Peyer's patch (tissue), 4 donors: ENCODE data around the gene PRMT9. TPM values are rescaled to one million over a fixed set of nuclear protein-coding genes. Genes with fewer than 3 reads are reported as not detected.

ENCODE experiments used
- DNase-seq, 3 donors: peaks; one replicate each; pipeline ENCODE4 v3.0.0-alpha.2; 2017 to 2019
- H3K27ac ChIP-seq, 4 donors: fragments of 200-600 bp; sonication (generic); one replicate each; pipeline ENCODE4 v1.5.1; 2016 to 2019
- H3K27me3 ChIP-seq, 2 donors: fragments of 200-600 bp; sonication (generic); one replicate each; pipeline ENCODE4 v1.5.1; 2019
- H3K36me3 ChIP-seq, 3 donors: fragments of 200-600 bp; sonication (generic); one replicate each; pipeline ENCODE4 v1.5.1; 2016 to 2019
- H3K4me1 ChIP-seq, 4 donors: fragments of 200-600 bp; sonication (generic); one replicate each; pipeline ENCODE4 v1.5.1; 2016 to 2019
- H3K4me3 ChIP-seq, 4 donors: fragments of 200-600 bp; sonication (generic); 1 replicate in 3 of 4; 2 replicates in 1 of 4; pipeline ENCODE4 v1.5.1; 2016 to 2019; ENCODE audit warnings: mild to moderate bottlenecking in 1 of 4
- H3K9me3 ChIP-seq, 4 donors: fragments of 200-600 bp; sonication (generic); one replicate each; pipeline ENCODE4 v1.5.1; 2016 to 2019; ENCODE audit warnings: mild to moderate bottlenecking in 1 of 4
- POLR2A ChIP-seq, 2 donors: fragments of 450-650 bp; IDR thresholded peaks; one replicate each; pipeline ENCODE4 v1.5.1; 2017; ENCODE audit warnings: antibody characterized with exemption in 2 of 2, mild to moderate bottlenecking in 2 of 2, moderate library complexity in 2 of 2
- total RNA-seq, 4 donors: library from RNA; depleted of rRNA; stranded (reverse); fragments of >200 nt; gene quantifications; one replicate each; pipeline ENCODE4 v1.1.0, GENCODE V29; 2016
- TF ChIP-seq, protein P1 (sequence below), 6 experiments: fragments of 450-650 bp in 4 of 6; fragments of 200-600 bp in 2 of 6; sonication (generic) in 1 of 6; IDR thresholded peaks; one replicate each; pipeline ENCODE4 v1.5.1; 2017 to 2019; ENCODE audit warnings: antibody characterized with exemption in 6 of 6, mild to moderate bottlenecking in 3 of 6, moderate library complexity in 1 of 6

PRMT9 gene
- total RNA-seq, 4 donors from 2014 or later: 5.4 to 9.9 (median 7.8) TPM

DNA sequence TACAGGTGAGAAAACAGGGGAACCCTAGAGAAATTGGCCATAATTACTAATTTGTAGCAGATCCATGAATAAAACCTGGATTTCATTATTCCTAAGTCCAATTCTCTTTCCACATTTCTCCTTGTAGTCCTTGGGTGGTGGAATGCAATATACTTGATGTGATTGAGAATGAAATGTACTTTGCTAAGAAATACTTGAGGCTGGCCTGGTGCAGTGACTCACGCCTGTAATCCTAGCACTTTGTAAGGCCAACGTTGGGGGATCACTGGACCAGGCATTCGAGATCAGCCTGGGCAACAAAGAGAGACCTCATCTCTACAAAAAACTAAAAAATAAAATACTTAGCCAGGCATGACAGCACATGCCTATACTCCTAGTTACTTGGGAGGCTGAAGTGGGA lies 50.9 kb downstream of the PRMT9 start:
- H3K9me3 ChIP-seq: no peaks in the 10 kb centered on the region
- H3K27ac ChIP-seq: no peak overlapping the region
- H3K4me1 ChIP-seq: no peaks in the 10 kb centered on the region
- no peaks in the 10 kb centered on the region for H3K27me3 ChIP-seq
- DNase-seq: no peak
- H3K36me3 ChIP-seq: peaks cover 0 to 92% (median 0%) of the 10 kb centered on the region in 3 donors
- no peak for TF ChIP-seq POLR2A (IDR thresholded peaks at IDR 0.05)
- TF ChIP-seq, protein P1, sequence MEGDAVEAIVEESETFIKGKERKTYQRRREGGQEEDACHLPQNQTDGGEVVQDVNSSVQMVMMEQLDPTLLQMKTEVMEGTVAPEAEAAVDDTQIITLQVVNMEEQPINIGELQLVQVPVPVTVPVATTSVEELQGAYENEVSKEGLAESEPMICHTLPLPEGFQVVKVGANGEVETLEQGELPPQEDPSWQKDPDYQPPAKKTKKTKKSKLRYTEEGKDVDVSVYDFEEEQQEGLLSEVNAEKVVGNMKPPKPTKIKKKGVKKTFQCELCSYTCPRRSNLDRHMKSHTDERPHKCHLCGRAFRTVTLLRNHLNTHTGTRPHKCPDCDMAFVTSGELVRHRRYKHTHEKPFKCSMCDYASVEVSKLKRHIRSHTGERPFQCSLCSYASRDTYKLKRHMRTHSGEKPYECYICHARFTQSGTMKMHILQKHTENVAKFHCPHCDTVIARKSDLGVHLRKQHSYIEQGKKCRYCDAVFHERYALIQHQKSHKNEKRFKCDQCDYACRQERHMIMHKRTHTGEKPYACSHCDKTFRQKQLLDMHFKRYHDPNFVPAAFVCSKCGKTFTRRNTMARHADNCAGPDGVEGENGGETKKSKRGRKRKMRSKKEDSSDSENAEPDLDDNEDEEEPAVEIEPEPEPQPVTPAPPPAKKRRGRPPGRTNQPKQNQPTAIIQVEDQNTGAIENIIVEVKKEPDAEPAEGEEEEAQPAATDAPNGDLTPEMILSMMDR (IDR thresholded peaks at IDR 0.05): no peak
- no peak overlapping the region for H3K4me3 ChIP-seq

DNA sequence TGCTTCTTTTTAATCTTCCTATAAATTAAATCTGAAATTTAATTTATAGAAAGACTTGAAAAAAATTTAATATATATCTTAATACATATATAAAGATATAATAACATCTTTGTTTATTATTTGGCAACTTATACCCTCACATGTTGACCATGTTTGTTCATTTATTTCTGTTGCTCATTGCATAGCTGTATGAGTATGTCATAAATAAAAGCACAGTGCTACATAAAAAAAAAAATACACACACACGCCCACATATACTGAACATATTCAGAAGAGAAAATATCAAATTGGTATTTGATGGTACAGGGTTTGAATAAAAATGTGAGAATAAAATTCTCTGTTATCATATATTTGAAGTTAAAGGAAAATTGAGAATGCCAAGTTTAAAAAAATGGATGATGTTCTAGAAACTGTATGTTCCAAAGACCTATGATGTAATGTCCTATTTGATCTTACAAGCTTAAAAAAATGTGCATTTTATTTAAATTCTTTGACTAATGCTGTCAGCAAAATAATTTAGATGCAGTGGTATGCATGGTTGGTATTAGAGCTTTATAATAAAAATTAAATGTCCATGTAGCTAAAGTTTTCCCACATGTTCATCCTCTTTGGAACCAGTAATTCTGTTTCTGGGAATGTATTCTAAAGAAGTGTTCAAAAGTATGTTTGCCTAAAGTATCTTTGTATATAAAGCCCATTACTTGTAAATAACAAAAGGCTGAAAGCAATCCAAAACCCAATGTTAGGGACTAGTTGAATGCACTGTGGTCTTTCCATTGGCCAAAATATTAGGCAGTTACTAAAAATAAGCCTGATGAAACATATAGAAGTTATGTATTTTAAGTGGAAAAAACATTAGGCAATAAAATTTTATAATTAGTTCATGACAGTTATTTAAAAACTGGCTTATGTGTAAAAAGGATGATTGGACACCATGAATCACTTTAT lies 53.9 kb downstream of the PRMT9 start:
- H3K27me3 ChIP-seq: no peaks in the 10 kb centered on the region
- DNase-seq: no peak
- no peak overlapping the region for H3K27ac ChIP-seq
- no peaks in the 10 kb centered on the region for H3K9me3 ChIP-seq
- H3K36me3 ChIP-seq: peaks cover 0 to 78% (median 0%) of the 10 kb centered on the region in 3 donors
- no peak for TF ChIP-seq POLR2A (IDR thresholded peaks at IDR 0.05)
- TF ChIP-seq, protein P1 (IDR thresholded peaks at IDR 0.05): no peak
- H3K4me1 ChIP-seq: no peaks in the 10 kb centered on the region
- no peak overlapping the region for H3K4me3 ChIP-seq

DNA sequence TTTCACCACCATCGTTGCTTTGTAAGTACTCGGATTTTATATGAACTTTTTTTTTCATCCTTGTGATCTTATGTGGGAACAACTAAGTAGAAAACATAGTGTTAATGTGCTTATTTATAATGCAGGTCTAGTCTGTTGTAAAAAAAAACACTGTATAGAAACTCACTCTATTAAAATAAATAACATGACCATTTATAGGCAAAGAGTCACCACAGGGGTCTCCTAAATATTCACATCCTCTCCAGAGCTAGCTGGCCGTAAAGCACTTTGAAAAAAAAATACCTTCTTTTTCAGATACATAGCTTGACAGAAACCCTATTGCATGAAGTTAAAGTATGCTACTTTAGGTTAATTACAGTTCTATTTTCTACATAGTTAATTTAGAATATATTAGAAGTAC lies 55.5 kb downstream of the PRMT9 start:
- no peak for TF ChIP-seq POLR2A (IDR thresholded peaks at IDR 0.05)
- no peak overlapping the region for H3K4me3 ChIP-seq
- H3K4me1 ChIP-seq: no peaks in the 10 kb centered on the region
- no peak overlapping the region for H3K27ac ChIP-seq
- DNase-seq: no peak
- no peaks in the 10 kb centered on the region for H3K27me3 ChIP-seq
- no peaks in the 10 kb centered on the region for H3K9me3 ChIP-seq
- H3K36me3 ChIP-seq: peaks cover 0 to 77% (median 3%) of the 10 kb centered on the region in 3 donors

GRCh38 chr4:147626903-147627302 lies 57.1 kb downstream of the PRMT9 start:
- H3K4me1 ChIP-seq: no peaks in the 10 kb centered on the region
- TF ChIP-seq, protein P1 (IDR thresholded peaks at IDR 0.05): no peak
- TF ChIP-seq POLR2A (IDR thresholded peaks at IDR 0.05): no peak
- H3K4me3 ChIP-seq: no peak overlapping the region
- no peak overlapping the region for H3K27ac ChIP-seq
- H3K9me3 ChIP-seq: no peaks in the 10 kb centered on the region
- no peak for DNase-seq
- no peaks in the 10 kb centered on the region for H3K27me3 ChIP-seq
- H3K36me3 ChIP-seq: peaks cover 0 to 78% (median 3%) of the 10 kb centered on the region in 3 donors

GRCh38 chr4:147625733-147626132 lies 58.2 kb downstream of the PRMT9 start:
- peaks cover 0 to 67% (median 3%) of the 10 kb centered on the region in 3 donors for H3K36me3 ChIP-seq
- H3K4me3 ChIP-seq: no peak overlapping the region
- peaks cover 0 to 10% (median 0%) of the 10 kb centered on the region in 4 donors for H3K4me1 ChIP-seq
- no peak overlapping the region for H3K27ac ChIP-seq
- H3K9me3 ChIP-seq: no peaks in the 10 kb centered on the region
- no peak for DNase-seq
- TF ChIP-seq, protein P1 (IDR thresholded peaks at IDR 0.05): no peak
- no peak for TF ChIP-seq POLR2A (IDR thresholded peaks at IDR 0.05)
- H3K27me3 ChIP-seq: no peaks in the 10 kb centered on the region

- Histone ChIP-seq H3K27me3 (no peaks in the 10 kb centered on the region), H3K9me3 (no peaks in the 10 kb centered on the region), H3K36me3 (peaks cover 0 to 32% (median 3%) of the 10 kb centered on the region in 3 donors), H3K4me1 (peaks cover 0 to 28% (median 8%) of the 10 kb centered on the region in 4 donors), H3K27ac (no peak overlapping the region), H3K4me3 (no peak overlapping the region)
- TF ChIP-seq POLR2A (IDR thresholded peaks at IDR 0.05): no peak
- TF ChIP-seq, protein P1 (IDR thresholded peaks at IDR 0.05): no peak
- DNase-seq: no peak
These were observed 63.6 kb downstream of the PRMT9 start for GRCh38 chr4:147620315-147620714.
